GM13977 (cell line): ENCODE results near the gene GAS2.

Source experiments
- DNase-seq: peaks from one replicate; pipeline ENCODE4 v3.0.0; 2012; ENCODE audit warnings: low spot score
- in situ Hi-C: fragments of 300-500 bp; cut with MboI; formaldehyde crosslinking; loops from one replicate; pipeline ENCODE4 v1.12.0; 2022; ENCODE audit warnings: low sequenced_read_pairs, low pct_unique_long_range_greater_than_20kb, mixed read lengths, inconsistent platforms; ENCODE audit not compliant: unreplicated experiment
- TF ChIP-seq, protein P1 (sequence below): IDR thresholded peaks from 2 replicates; pipeline ENCODE4 v1.5.1; 2012; ENCODE audit warnings: mild to moderate bottlenecking, control low read depth; ENCODE audit not compliant: insufficient read depth; ENCODE audit errors: extremely low read depth, missing control alignments

GAS2 gene

GRCh38 chr11:22761066-22761465 is 94.7 kb downstream of the GAS2 start:
- TF ChIP-seq, protein P1, sequence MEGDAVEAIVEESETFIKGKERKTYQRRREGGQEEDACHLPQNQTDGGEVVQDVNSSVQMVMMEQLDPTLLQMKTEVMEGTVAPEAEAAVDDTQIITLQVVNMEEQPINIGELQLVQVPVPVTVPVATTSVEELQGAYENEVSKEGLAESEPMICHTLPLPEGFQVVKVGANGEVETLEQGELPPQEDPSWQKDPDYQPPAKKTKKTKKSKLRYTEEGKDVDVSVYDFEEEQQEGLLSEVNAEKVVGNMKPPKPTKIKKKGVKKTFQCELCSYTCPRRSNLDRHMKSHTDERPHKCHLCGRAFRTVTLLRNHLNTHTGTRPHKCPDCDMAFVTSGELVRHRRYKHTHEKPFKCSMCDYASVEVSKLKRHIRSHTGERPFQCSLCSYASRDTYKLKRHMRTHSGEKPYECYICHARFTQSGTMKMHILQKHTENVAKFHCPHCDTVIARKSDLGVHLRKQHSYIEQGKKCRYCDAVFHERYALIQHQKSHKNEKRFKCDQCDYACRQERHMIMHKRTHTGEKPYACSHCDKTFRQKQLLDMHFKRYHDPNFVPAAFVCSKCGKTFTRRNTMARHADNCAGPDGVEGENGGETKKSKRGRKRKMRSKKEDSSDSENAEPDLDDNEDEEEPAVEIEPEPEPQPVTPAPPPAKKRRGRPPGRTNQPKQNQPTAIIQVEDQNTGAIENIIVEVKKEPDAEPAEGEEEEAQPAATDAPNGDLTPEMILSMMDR = no peak
- in situ Hi-C loops = no loop called here
- no peak for DNase-seq

DNA sequence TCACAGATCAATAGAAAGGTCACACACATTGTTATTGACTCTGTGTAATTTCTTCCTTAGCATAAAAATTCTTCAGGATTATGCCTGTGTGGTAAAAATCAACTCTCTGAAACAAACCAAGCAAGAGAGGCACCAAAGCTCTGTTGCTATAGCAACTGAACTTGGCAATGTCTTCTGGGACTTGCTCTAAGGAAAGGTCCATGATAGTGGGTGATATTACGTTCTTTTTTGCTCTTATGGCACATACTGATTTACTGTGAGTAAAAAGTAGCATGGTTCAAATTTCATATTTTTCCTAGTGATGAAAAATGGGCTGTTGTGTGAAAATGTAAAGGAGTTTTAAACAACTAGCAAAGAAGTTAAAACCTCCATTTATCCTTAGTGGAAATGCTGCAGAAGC is 96.8 kb downstream of the GAS2 start:
- DNase-seq = no peak
- in situ Hi-C loops = no loop called here
- TF ChIP-seq, protein P1 = no peak

- no peak for DNase-seq
- TF ChIP-seq, protein P1 = no peak
- in situ Hi-C loops = no loop called here
Measured at GRCh38 chr11:22764735-22765134, 98.3 kb downstream of the GAS2 start.

DNA sequence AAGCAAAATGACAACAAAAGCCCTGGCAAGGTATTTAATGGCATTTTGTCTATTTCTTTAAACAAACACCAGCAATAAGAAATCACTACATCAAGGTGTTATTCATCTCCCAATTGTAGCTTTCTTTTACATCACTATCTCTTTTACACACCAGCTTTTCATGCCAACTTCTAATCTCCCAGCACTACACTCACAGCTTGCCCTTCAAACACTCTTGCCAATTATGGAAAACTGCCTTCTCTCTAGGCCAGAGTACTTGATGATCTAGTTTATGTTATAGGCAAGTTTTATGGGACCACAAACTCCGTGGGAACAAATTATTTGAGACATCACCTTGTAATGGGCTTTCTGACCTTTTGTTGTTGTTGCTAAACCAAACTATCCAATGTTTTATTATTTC is 101.9 kb downstream of the GAS2 start:
- in situ Hi-C loops = no loop called here
- DNase-seq = no peak
- TF ChIP-seq, protein P1 = no peak

DNA sequence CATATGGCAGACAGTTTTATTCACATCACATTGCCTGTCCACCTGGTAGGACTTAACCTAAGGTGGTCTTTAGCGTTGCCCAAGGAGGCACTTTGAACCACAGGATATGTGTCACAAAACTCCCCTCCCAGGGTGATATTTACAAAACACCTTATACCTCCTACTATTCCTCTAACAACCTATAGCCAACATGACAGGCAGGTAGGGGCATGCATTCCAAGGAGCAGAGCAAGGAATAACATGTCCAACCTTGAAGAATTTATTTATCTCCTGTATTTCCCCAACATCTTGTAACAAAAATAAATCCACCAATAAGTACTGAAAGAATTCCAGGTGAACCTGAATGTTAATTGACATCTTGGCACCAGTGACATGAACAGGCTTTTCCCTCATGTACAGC is 102.7 kb downstream of the GAS2 start:
- no peak for DNase-seq
- in situ Hi-C loops = no loop called here
- TF ChIP-seq, protein P1 = no peak

DNA sequence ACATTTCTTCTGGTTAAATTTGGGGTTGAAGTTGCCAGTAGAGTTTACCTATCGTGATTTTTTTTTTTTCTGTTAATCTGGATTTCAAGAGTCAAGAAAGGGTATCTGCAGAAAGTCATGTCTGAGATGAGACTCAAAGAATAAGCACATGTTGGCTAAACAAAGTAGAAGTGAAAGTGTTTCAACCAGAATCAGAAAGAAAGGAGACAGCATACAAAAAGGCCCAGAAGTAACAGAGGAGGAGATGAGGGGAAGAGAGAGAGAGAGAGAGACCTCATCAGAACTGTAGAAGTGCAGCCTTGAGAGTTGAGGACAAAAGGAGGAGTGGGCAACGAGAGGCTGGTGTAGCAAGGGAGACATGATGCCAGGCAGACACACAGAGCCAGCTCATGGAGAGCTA is 108.3 kb downstream of the GAS2 start:
- in situ Hi-C loops = loop anchor here (25.0 kb wide), 1 partner anchor 437 kb away; the partner anchor contains the start of gene SLC17A6
- TF ChIP-seq, protein P1 = no peak
- DNase-seq = peak; percentile 18

GRCh38 chr11:22775248-22775647 is 108.8 kb downstream of the GAS2 start:
- no peak for DNase-seq
- in situ Hi-C loops = loop anchor here (25.0 kb wide), 1 partner anchor 438 kb away; the partner anchor contains the start of gene SLC17A6
- TF ChIP-seq, protein P1 = no peak
